Lung (tissue), 12 donors: ENCODE data around the gene CTSH. TPM values are rescaled to one million over a fixed set of nuclear protein-coding genes. Genes with fewer than 3 reads are reported as not detected.

Experiments used
- ATAC-seq: fragments of 200-7000 bp; cut with Tn5 transposase; one replicate; pipeline ENCODE4 v1.9.1; 2020; ENCODE audit warnings: moderate number of reproducible peaks; ENCODE audit not compliant: insufficient read depth, low FRiP score
- DNase-seq, 3 donors: peaks; one replicate each; pipeline ENCODE4 v3.0.0-alpha.2; 2013 to 2017
- H3K27ac ChIP-seq, 2 donors: one replicate each; pipeline ENCODE4 v1.5.1; 2013; ENCODE audit warnings: mild to moderate bottlenecking in 2 of 2, moderate library complexity in 2 of 2, control low read depth in 1 of 2, inconsistent platforms in 1 of 2, low read depth in 1 of 2, low read length in 1 of 2
- H3K27me3 ChIP-seq, 3 donors: one replicate each; pipeline ENCODE4 v1.5.1; 2013; ENCODE audit warnings: low read length in 2 of 3; ENCODE audit not compliant: control insufficient read depth in 3 of 3, insufficient read depth in 3 of 3
- H3K36me3 ChIP-seq, 4 donors: one replicate each; pipeline ENCODE4 v1.5.1; 2013; ENCODE audit warnings: low read length in 4 of 4, mild to moderate bottlenecking in 1 of 4, moderate library complexity in 1 of 4; ENCODE audit not compliant: control insufficient read depth in 4 of 4, insufficient read depth in 4 of 4
- H3K4me1 ChIP-seq, 5 donors: one replicate each; pipeline ENCODE4 v1.5.1; 2013; ENCODE audit warnings: low read length in 5 of 5, mild to moderate bottlenecking in 2 of 5, moderate library complexity in 1 of 5; ENCODE audit not compliant: control insufficient read depth in 5 of 5, insufficient read depth in 5 of 5
- H3K4me3 ChIP-seq: one replicate; pipeline ENCODE4 v1.5.1; 2013; ENCODE audit warnings: mild to moderate bottlenecking, control low read depth, moderate library complexity
- H3K9ac ChIP-seq, 2 donors: one replicate each; pipeline ENCODE4 v1.5.1; 2013; ENCODE audit warnings: low read length in 2 of 2, control low read depth in 1 of 2; ENCODE audit not compliant: insufficient read depth in 1 of 2
- H3K9me3 ChIP-seq, 4 donors: one replicate each; pipeline ENCODE4 v1.5.1; 2013; ENCODE audit warnings: low read length in 3 of 4, mild to moderate bottlenecking in 1 of 4, moderate library complexity in 1 of 4; ENCODE audit not compliant: control insufficient read depth in 4 of 4, insufficient read depth in 3 of 4
- CTCF ChIP-seq: IDR thresholded peaks from 2 replicates; pipeline ENCODE4 v1.5.1; 2012; ENCODE audit warnings: mild to moderate bottlenecking; ENCODE audit errors: control extremely low read depth, extremely low read depth
- WGBS, 2 donors: extraction: QIAGEN DNeasy Blood & Tissue Kit; methylation state at CpG; one replicate each; pipeline ENCODE4 v1.1.7; 2013; 5-methylcytosine and 5-hydroxymethylcytosine counted together
- polyA plus RNA-seq, 2 donors: library from polyadenylated mRNA; stranded (reverse); fragments of 200-250 nt; gene quantifications; one replicate each; pipeline ENCODE4 v1.2.1, GENCODE V29; 2013
- total RNA-seq, 2 donors: library from RNA; depleted of rRNA in 1 of 2; stranded (reverse); fragments of >200 nt in 1 of 2; gene quantifications; one replicate each; pipeline ENCODE4 v1.2.1, GENCODE V29; 2014 to 2021
- donor health status: control.
- donor health status: control.
- donor health status: Bipolar disorder and iron deficiency.
- donor health status: healthy.
- donor health status: DM: yes; HTN: yes; CAD: no.

CTSH gene
- total and polyA plus RNA-seq, 4 donors, result 821 to 1,902 (median 1,209) TPM

- 92 to 95% methylated on average over 6 of the region's 6 CpGs for WGBS, 2 donors
These were observed 15.5 kb upstream of the CTSH start for GRCh38 chr15:78960308-78960707.

GRCh38 chr15:78959360-78959759 is 14.5 kb upstream of the CTSH start:
- WGBS, 2 donors, result 96 to 97% methylated on average over 10 of the region's 10 CpGs
- no peak for ATAC-seq
- no peaks in the 10 kb centered on the region for H3K4me1 ChIP-seq

More at GRCh38 chr15:78960308-78960707, 15.5 kb upstream of the CTSH start:
- H3K9ac ChIP-seq, result no peak overlapping the region
- ATAC-seq (no peak), DNase-seq (no peak)
- TF ChIP-seq CTCF, result no peak
- H3K4me3 ChIP-seq, result no peak overlapping the region
- no peaks in the 10 kb centered on the region for H3K4me1 ChIP-seq
- H3K36me3 ChIP-seq, result no peaks in the 10 kb centered on the region
- H3K9me3 ChIP-seq, result no peaks in the 10 kb centered on the region
- H3K27me3 ChIP-seq, result no peaks in the 10 kb centered on the region
- H3K27ac ChIP-seq, result no peak overlapping the region

GRCh38 chr15:78957416-78958093 is 12.7 kb upstream of the CTSH start:
- no peak overlapping the region for H3K4me3 ChIP-seq
- no peak overlapping the region for H3K27ac ChIP-seq
- no peak overlapping the region for H3K9ac ChIP-seq
- TF ChIP-seq CTCF, result no peak
- H3K4me1 ChIP-seq, result no peaks in the 10 kb centered on the region
- WGBS, 2 donors, result 86 to 91% methylated on average over 9 of the region's 9 CpGs
- DNase-seq, result no peak
- no peaks in the 10 kb centered on the region for H3K27me3 ChIP-seq
- no peaks in the 10 kb centered on the region for H3K9me3 ChIP-seq
- no peak for ATAC-seq
- no peaks in the 10 kb centered on the region for H3K36me3 ChIP-seq

More at GRCh38 chr15:78959360-78959759, 14.5 kb upstream of the CTSH start:
- TF ChIP-seq CTCF, result no peak
- no peak for DNase-seq
- Histone ChIP-seq H3K27me3 (no peaks in the 10 kb centered on the region), H3K9ac (no peak overlapping the region), H3K9me3 (no peaks in the 10 kb centered on the region), H3K4me3 (no peak overlapping the region), H3K36me3 (no peaks in the 10 kb centered on the region), H3K27ac (no peak overlapping the region)

- H3K4me3 ChIP-seq, result no peak overlapping the region
- no peak for TF ChIP-seq CTCF
- H3K9ac ChIP-seq, result no peak overlapping the region
- H3K9me3 ChIP-seq, result no peaks in the 10 kb centered on the region
- no peak overlapping the region for H3K27ac ChIP-seq
- ATAC-seq, result no peak
- no peaks in the 10 kb centered on the region for H3K36me3 ChIP-seq
- 91 to 97% methylated on average over 1 of the region's 1 CpG for WGBS, 2 donors
- no peaks in the 10 kb centered on the region for H3K27me3 ChIP-seq
- no peak for DNase-seq
- H3K4me1 ChIP-seq, result peaks cover 0 to 3% (median 0%) of the 10 kb centered on the region in 5 donors
These were observed 12.1 kb upstream of the CTSH start for GRCh38 chr15:78956937-78957336.
